Caco-2 (cell line): ENCODE data around the gene ZNF780A. TPM values are rescaled to one million over a fixed set of nuclear protein-coding genes. Genes with fewer than 3 reads are reported as not detected.

ENCODE experiments used
- BruUV-seq: library from RNA; stranded (reverse); fragments of 400-500 nt; replicated peaks from 2 replicates; lab custom pipeline; 2021; lab: Mats Ljungman, UMichigan
- CTCF ChIA-PET: fragments of 300-600 bp; sonication (Branson Sonifier 250); formaldehyde crosslinking; loops from one replicate; lab custom pipeline; 2022; ENCODE audit warnings: antibody characterized with exemption; lab: Charles Lee
- POLR2A ChIA-PET: fragments of 300-600 bp; sonication (Branson Sonifier 250); formaldehyde crosslinking; loops from one replicate; lab custom pipeline; 2022; ENCODE audit warnings: antibody characterized with exemption; lab: Charles Lee
- DNase-seq, 2 experiments: peaks; one replicate each; pipeline versions ENCODE4 v3.0.0 to v3.0.0-alpha.2; 2020 to 2022
- H3K27me3 ChIP-seq: replicated peaks from 2 replicates; pipeline ENCODE4 v1.6.0; 2011; ENCODE audit warnings: low read length; ENCODE audit not compliant: control insufficient read depth, insufficient read depth
- H3K36me3 ChIP-seq: 2 replicates; pipeline ENCODE4 v1.5.1; 2011; ENCODE audit warnings: low read length; ENCODE audit not compliant: control insufficient read depth, insufficient read depth
- H3K4me1 ChIP-seq: fragments of 250-450 bp; sonication (Bioruptor Pico); 2 replicates; pipeline ENCODE4 v1.5.1; 2020; ENCODE audit warnings: mild to moderate bottlenecking
- H3K4me3 ChIP-seq: 2 replicates; pipeline ENCODE4 v1.5.1; 2011; ENCODE audit warnings: low read depth, mild to moderate bottlenecking, control low read depth, low read length
- H3K9me3 ChIP-seq: fragments of 250-450 bp; sonication (Bioruptor Pico); 2 replicates; pipeline ENCODE4 v1.5.1; 2020; ENCODE audit warnings: mild to moderate bottlenecking, moderate library complexity
- H3K27ac Mint-ChIP-seq: one replicate; pipeline ENCODE4 v1.8.0; 2022; ENCODE audit warnings: mixed read lengths; ENCODE audit not compliant: unreplicated experiment
- H3K27me3 Mint-ChIP-seq: one replicate; pipeline ENCODE4 v1.8.0; 2022; ENCODE audit warnings: mixed read lengths; ENCODE audit not compliant: insufficient read depth, unreplicated experiment
- H3K36me3 Mint-ChIP-seq: one replicate; pipeline ENCODE4 v1.8.0; 2022; ENCODE audit warnings: mild to moderate bottlenecking, mixed read lengths; ENCODE audit not compliant: insufficient read depth, unreplicated experiment
- H3K4me1 Mint-ChIP-seq: one replicate; pipeline ENCODE4 v1.8.0; 2022; ENCODE audit warnings: low read depth, mixed read lengths; ENCODE audit not compliant: unreplicated experiment
- H3K4me3 Mint-ChIP-seq: one replicate; pipeline ENCODE4 v1.8.0; 2022; ENCODE audit warnings: mild to moderate bottlenecking, moderate library complexity, mixed read lengths; ENCODE audit not compliant: unreplicated experiment
- H3K9me3 Mint-ChIP-seq: one replicate; pipeline ENCODE4 v1.8.0; 2022; ENCODE audit warnings: mixed read lengths; ENCODE audit not compliant: unreplicated experiment
- CTCF ChIP-seq, 2 experiments: fragments of 200-600 bp in 1 of 2; IDR thresholded peaks; 1 replicate in 1 of 2; 2 replicates in 1 of 2; pipeline versions ENCODE4 v1.5.1 to v1.8.0; 2011 to 2022; ENCODE audit warnings: antibody characterized with exemption in 1 of 2, control low read depth in 1 of 2, inconsistent platforms in 1 of 2, low read depth in 1 of 2, low read length in 1 of 2, mild to moderate bottlenecking in 1 of 2, moderate library complexity in 1 of 2; ENCODE audit not compliant: insufficient read depth in 1 of 2, severe bottlenecking in 1 of 2, unreplicated experiment in 1 of 2
- intact Hi-C: fragments of 100-400 bp; cut with micrococcal nuclease; formaldehyde crosslinking; loops from one replicate; pipeline ENCODE4 v1.10.0; 2022; ENCODE audit not compliant: unreplicated experiment
- total RNA-seq: library from RNA; stranded (reverse); gene quantifications from 2 replicates; pipeline ENCODE4 v1.2.3, GENCODE V29; 2022

The ZNF780A gene
- total RNA-seq, 1 experiment from 2014 or later: 22.9 TPM

- Mint-ChIP-seq H3K9me3 (peaks cover 37% of the 10 kb centered on the region), H3K4me1 (peaks cover 7% of the 10 kb centered on the region), H3K27me3 (no peaks in the 10 kb centered on the region), H3K27ac (no peak overlapping the region), H3K4me3 (no peak overlapping the region), H3K36me3 (peaks cover 78% of the 10 kb centered on the region)
- no peak for DNase-seq
- CTCF ChIA-PET: no interaction called here
- Histone ChIP-seq H3K36me3 (peaks cover 5% of the 10 kb centered on the region), H3K27me3 (no peaks in the 10 kb centered on the region), H3K9me3 (peaks cover 20% of the 10 kb centered on the region), H3K4me1 (no peaks in the 10 kb centered on the region), H3K4me3 (no peak overlapping the region)
- intact Hi-C loops: no loop called here
- no peak for TF ChIP-seq CTCF (IDR thresholded peaks at IDR 0.05; ENCODE audit: insufficient read depth in 1 of 2, low read depth in 1 of 2, low read length in 1 of 2, severe bottlenecking in 1 of 2, unreplicated experiment in 1 of 2)
- BruUV-seq: no TSS peak
- POLR2A ChIA-PET: no interaction called here
These were observed 9.3 kb downstream of the ZNF780A start for GRCh38 chr19:40081411-40081810.

- Histone ChIP-seq H3K4me3 (no peak overlapping the region), H3K4me1 (no peaks in the 10 kb centered on the region), H3K27me3 (no peaks in the 10 kb centered on the region), H3K36me3 (peaks cover 7% of the 10 kb centered on the region), H3K9me3 (peaks cover 20% of the 10 kb centered on the region)
- POLR2A ChIA-PET: no interaction called here
- Mint-ChIP-seq H3K9me3 (peaks cover 37% of the 10 kb centered on the region), H3K27me3 (no peaks in the 10 kb centered on the region), H3K36me3 (peaks cover 89% of the 10 kb centered on the region), H3K27ac (no peak overlapping the region), H3K4me1 (peaks cover 7% of the 10 kb centered on the region), H3K4me3 (no peak overlapping the region)
- intact Hi-C loops: no loop called here
- no peak for DNase-seq
- no TSS peak for BruUV-seq
- CTCF ChIA-PET: no interaction called here
- no peak for TF ChIP-seq CTCF (IDR thresholded peaks at IDR 0.05; ENCODE audit: insufficient read depth in 1 of 2, low read depth in 1 of 2, low read length in 1 of 2, severe bottlenecking in 1 of 2, unreplicated experiment in 1 of 2)
These were observed 10.5 kb downstream of the ZNF780A start for GRCh38 chr19:40080289-40080688.

GRCh38 chr19:40078377-40078776 is 12.4 kb downstream of the ZNF780A start:
- Mint-ChIP-seq H3K27ac (no peak overlapping the region), H3K4me1 (no peaks in the 10 kb centered on the region), H3K27me3 (no peaks in the 10 kb centered on the region), H3K36me3 (peaks cover 93% of the 10 kb centered on the region), H3K4me3 (no peak overlapping the region), H3K9me3 (peaks cover 37% of the 10 kb centered on the region)
- Histone ChIP-seq H3K4me1 (no peaks in the 10 kb centered on the region), H3K36me3 (peaks cover 7% of the 10 kb centered on the region), H3K9me3 (peaks cover 29% of the 10 kb centered on the region), H3K27me3 (no peaks in the 10 kb centered on the region), H3K4me3 (no peak overlapping the region)
- no TSS peak for BruUV-seq
- no peak for DNase-seq
- intact Hi-C loops: no loop called here
- POLR2A ChIA-PET: interaction anchor here (0.6 kb wide), 1 partner anchor 1946 kb away, joined by 4 read pairs; no protein-coding TSS in a partner anchor
- no peak for TF ChIP-seq CTCF (IDR thresholded peaks at IDR 0.05; ENCODE audit: insufficient read depth in 1 of 2, low read depth in 1 of 2, low read length in 1 of 2, severe bottlenecking in 1 of 2, unreplicated experiment in 1 of 2)
- CTCF ChIA-PET: no interaction called here
